HG02763 (cell line): Measurements from ENCODE around the gene PRKAB2.
"Not testable (repeated sequence)": the region's sequence is repeated elsewhere in the genome, so short reads cannot be mapped to it uniquely, and the experiment has no call there.

Experiments
- ATAC-seq: cut with Tn5 transposase; IDR thresholded peaks from one replicate; pipeline ENCODE4 v1.9.1; 2021; ENCODE audit warnings: mild to moderate bottlenecking, moderate library complexity; ENCODE audit not compliant: unreplicated experiment

Gene PRKAB2

DNA sequence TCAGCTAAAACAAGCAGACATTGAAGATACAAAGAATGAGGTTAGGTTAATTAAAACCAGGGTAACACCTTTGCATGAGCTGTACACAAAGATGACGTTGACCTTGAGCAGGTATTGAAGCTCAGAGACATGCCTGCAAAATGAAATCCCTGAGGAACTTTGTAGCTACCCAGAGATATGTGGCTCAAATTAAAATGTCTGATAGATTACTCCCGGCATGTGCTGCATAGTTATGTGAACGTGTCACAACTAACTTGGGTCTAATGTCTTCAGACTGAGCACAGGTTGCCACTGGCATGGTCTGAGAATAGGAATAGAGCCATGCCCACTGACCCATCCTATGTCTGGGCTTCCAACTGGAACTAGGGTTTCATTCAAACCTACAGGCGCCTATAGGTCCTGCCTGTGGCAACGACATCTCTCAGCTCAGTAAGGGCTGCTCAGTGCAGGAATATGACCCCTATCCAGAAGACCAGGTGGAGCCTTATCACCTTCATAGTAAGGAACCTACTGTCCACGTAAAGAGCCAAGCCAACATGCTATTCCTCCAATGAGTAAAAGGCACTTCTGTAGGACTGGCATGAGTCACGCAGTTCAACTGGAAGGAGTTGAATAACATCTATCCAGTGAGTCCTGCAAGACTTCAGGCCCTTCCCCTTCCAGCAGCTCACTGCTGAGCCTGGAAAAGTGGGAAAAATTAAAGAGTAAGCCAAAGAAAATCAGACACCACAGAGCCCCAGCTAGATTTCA is 60.7 kb downstream of the PRKAB2 start:
- no peak for ATAC-seq

DNA sequence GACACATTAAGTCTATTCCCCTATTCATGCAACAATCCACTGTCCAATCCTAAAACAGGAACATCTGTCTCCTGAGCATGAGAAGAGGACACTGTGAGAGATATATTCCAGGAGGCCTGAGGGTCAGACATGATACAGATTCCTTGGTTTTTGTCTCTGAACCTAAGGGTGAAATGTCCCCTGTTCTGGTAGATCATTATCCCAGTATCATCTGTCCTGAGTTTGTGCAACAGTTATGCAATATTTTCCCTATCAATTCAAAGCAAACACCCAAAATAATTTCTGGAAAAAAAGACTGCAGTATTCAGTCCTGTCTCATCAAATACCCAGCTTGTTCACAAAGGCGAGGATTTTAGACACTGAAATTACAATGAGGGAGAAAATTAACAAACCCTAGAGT is 61.4 kb downstream of the PRKAB2 start:
- no peak for ATAC-seq

- no peak for ATAC-seq
These were observed 61.8 kb downstream of the PRKAB2 start for GRCh38 chr1:147110434-147110833.

- no peak for ATAC-seq
These were observed 62.5 kb downstream of the PRKAB2 start for GRCh38 chr1:147109762-147110161.

DNA sequence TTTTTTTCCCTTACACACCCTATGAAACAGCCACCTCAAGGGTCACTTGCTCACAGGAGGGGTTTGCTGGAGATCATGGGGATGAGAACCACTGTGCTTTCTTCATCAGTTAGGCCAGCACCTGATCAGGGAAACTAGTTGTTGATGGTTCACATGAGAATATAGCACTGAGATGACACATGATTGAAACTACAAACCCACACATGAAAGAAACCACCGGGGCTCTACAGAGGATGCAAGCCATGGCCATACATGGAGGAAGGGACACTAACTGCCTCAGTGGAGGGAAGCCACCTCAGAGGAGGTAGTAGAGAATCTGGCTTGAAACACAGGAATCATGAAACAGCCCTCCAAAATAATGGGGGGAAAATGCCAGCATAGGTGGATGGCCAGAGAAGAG is 63.2 kb downstream of the PRKAB2 start:
- ATAC-seq, result peak; percentile 53

- not testable (repeated sequence) for ATAC-seq
These were observed 65.8 kb downstream of the PRKAB2 start for GRCh38 chr1:147106407-147106881.

- no peak for ATAC-seq
These were observed 66.4 kb downstream of the PRKAB2 start for GRCh38 chr1:147105909-147106308.
